ENCODE measurements around the gene RANGAP1.

Gene RANGAP1

GRCh38 chr22:41285820-41286638 lies at the start of gene RANGAP1:
Gene RANGAP1 (minus strand): TSS chr22:41286187. CDS start chr22:41281044, 5,143 bp downstream.
- DNase-seq, result peak; percentile 98 to 99

GRCh38 chr22:41334951-41335635 lies 49.1 kb upstream of the RANGAP1 start:
- DNase-seq, result no peak

- DNase-seq, result no peak
These were observed 48.2 kb upstream of the RANGAP1 start for GRCh38 chr22:41334215-41334614.

GRCh38 chr22:41333806-41334205 lies 47.8 kb upstream of the RANGAP1 start:
- no peak for DNase-seq

GRCh38 chr22:41332217-41332939 lies 46.4 kb upstream of the RANGAP1 start:
- DNase-seq, result no peak

- DNase-seq, result no peak
These were observed 44.2 kb upstream of the RANGAP1 start for GRCh38 chr22:41330169-41330568.

- no peak for DNase-seq
These were observed 41.1 kb upstream of the RANGAP1 start for GRCh38 chr22:41327124-41327523.

GRCh38 chr22:41324821-41325528 lies 39.0 kb upstream of the RANGAP1 start:
- DNase-seq, result no peak

GRCh38 chr22:41320416-41321240 lies 34.6 kb upstream of the RANGAP1 start:
- no peak for DNase-seq

- DNase-seq, result no peak
These were observed 29.6 kb upstream of the RANGAP1 start for GRCh38 chr22:41315586-41315985.

- DNase-seq, result no peak
These were observed 28.8 kb upstream of the RANGAP1 start for GRCh38 chr22:41314821-41315220.

- no peak for DNase-seq
These were observed 25.5 kb upstream of the RANGAP1 start for GRCh38 chr22:41311487-41311886.

GRCh38 chr22:41310336-41310735 lies 24.3 kb upstream of the RANGAP1 start:
- no peak for DNase-seq

- DNase-seq, result no peak
These were observed 22.6 kb upstream of the RANGAP1 start for GRCh38 chr22:41308544-41308947.

- no peak for DNase-seq
These were observed 22.1 kb upstream of the RANGAP1 start for GRCh38 chr22:41308054-41308453.

GRCh38 chr22:41305646-41306045 lies 19.7 kb upstream of the RANGAP1 start:
- no peak for DNase-seq

- no peak for DNase-seq
These were observed 16.8 kb upstream of the RANGAP1 start for GRCh38 chr22:41302811-41303210.

- DNase-seq, result no peak
These were observed 16.2 kb upstream of the RANGAP1 start for GRCh38 chr22:41302021-41302767.

- peak; percentile 50 to 83 for DNase-seq
These were observed 15.4 kb upstream of the RANGAP1 start, which contains the start of gene ZC3H7B for GRCh38 chr22:41301085-41302020. Gene ZC3H7B (plus strand): TSS chr22:41301525. CDS start chr22:41320661, 19,136 bp downstream.

GRCh38 chr22:41300661-41301060 lies 14.7 kb upstream of the RANGAP1 start:
- no peak for DNase-seq

Measured in NCI-H524 (cell line).